GM21528 (cell line): ENCODE data around the gene ENDOU.
A peak's percentile ranks its signal among the peaks of the same experiment; 100 is the strongest.

Experiments used
- ATAC-seq: cut with Tn5 transposase; IDR thresholded peaks from one replicate; pipeline ENCODE4 v1.9.1; 2021; ENCODE audit warnings: mild to moderate bottlenecking, moderate library complexity; ENCODE audit not compliant: unreplicated experiment, low FRiP score

ENDOU gene

GRCh38 chr12:47744778-47745436 lies 19.6 kb upstream of the ENDOU start:
- ATAC-seq: no peak

GRCh38 chr12:47744005-47744651 lies 18.8 kb upstream of the ENDOU start:
- no peak for ATAC-seq

GRCh38 chr12:47743311-47743860 lies 18.1 kb upstream of the ENDOU start:
- no peak for ATAC-seq

- no peak for ATAC-seq
Observed at GRCh38 chr12:47742253-47742825, 17.0 kb upstream of the ENDOU start.

GRCh38 chr12:47741340-47741703 lies 16.0 kb upstream of the ENDOU start:
- no peak for ATAC-seq

- peak; percentile 37 for ATAC-seq
Observed at GRCh38 chr12:47740606-47741339, 15.5 kb upstream of the ENDOU start.

GRCh38 chr12:47739979-47740378 lies 14.7 kb upstream of the ENDOU start:
- peak; percentile 52 for ATAC-seq

- ATAC-seq: no peak
Observed at GRCh38 chr12:47739297-47739696, 14.0 kb upstream of the ENDOU start.

- no peak for ATAC-seq
Observed at GRCh38 chr12:47737936-47738594, 12.8 kb upstream of the ENDOU start.

- ATAC-seq: no peak
Observed at GRCh38 chr12:47736877-47737676, 11.8 kb upstream of the ENDOU start.

GRCh38 chr12:47736216-47736615 lies 10.9 kb upstream of the ENDOU start:
- ATAC-seq: no peak

- no peak for ATAC-seq
Observed at GRCh38 chr12:47735649-47736048, 10.4 kb upstream of the ENDOU start.

GRCh38 chr12:47734725-47735480 lies 9.6 kb upstream of the ENDOU start:
- no peak for ATAC-seq

- no peak for ATAC-seq
Observed at GRCh38 chr12:47733142-47733541, 7.9 kb upstream of the ENDOU start.

- no peak for ATAC-seq
Observed at GRCh38 chr12:47732504-47732903, 7.2 kb upstream of the ENDOU start.

- no peak for ATAC-seq
Observed at GRCh38 chr12:47731723-47732122, 6.4 kb upstream of the ENDOU start.

GRCh38 chr12:47730341-47730744 lies 5.1 kb upstream of the ENDOU start:
- ATAC-seq: no peak

- no peak for ATAC-seq
Observed at GRCh38 chr12:47729233-47729632, 3.9 kb upstream of the ENDOU start.

GRCh38 chr12:47725893-47726292 lies 603 bp upstream of the ENDOU start:
- peak; percentile 73 for ATAC-seq
